HepG2 (cell line): ENCODE data around the gene PTS. TPM values are rescaled to one million over a fixed set of nuclear protein-coding genes. Genes with fewer than 3 reads are reported as not detected.

Experiments used
- AGO1 ChIP-seq: fragments of 200-400 bp; formaldehyde crosslinking; IDR thresholded peaks from 2 replicates; pipeline ENCODE4 v1.6.1; 2017; ENCODE audit warnings: mild to moderate bottlenecking, low read depth, low read length, moderate library complexity; ENCODE audit not compliant: poor library complexity, severe bottlenecking
- ARNT ChIP-seq: fragments of 450-650 bp; IDR thresholded peaks from 2 replicates; pipeline ENCODE4 v1.6.1; 2017
- BORCS8-MEF2B ChIP-seq: sonication (generic); formaldehyde crosslinking; IDR thresholded peaks from 2 replicates; pipeline ENCODE4 v1.8.0; 2022; ENCODE audit warnings: mild to moderate bottlenecking, missing genetic modification reagents
- DMAP1 ChIP-seq: IDR thresholded peaks from 2 replicates; pipeline ENCODE4 v1.6.1; 2016
- ELF3 ChIP-seq: IDR thresholded peaks from 2 replicates; pipeline ENCODE4 v1.6.1; 2016; ENCODE audit warnings: missing genetic modification reagents, missing compliant biosample characterization
- ETS1 ChIP-seq: sonication (generic); formaldehyde crosslinking; IDR thresholded peaks from 2 replicates; pipeline ENCODE4 v1.4.0; 2020; ENCODE audit warnings: missing genetic modification reagents
- FOXJ3 ChIP-seq: sonication (generic); formaldehyde crosslinking; IDR thresholded peaks from 2 replicates; pipeline ENCODE4 v1.4.0; 2020; ENCODE audit warnings: missing genetic modification reagents, mild to moderate bottlenecking, borderline replicate concordance
- JARID2 ChIP-seq: sonication (generic); formaldehyde crosslinking; IDR thresholded peaks from 2 replicates; pipeline ENCODE4 v1.8.1; 2023; ENCODE audit warnings: missing genetic modification reagents, inconsistent platforms; ENCODE audit not compliant: insufficient replicate concordance
- KLF9 ChIP-seq: IDR thresholded peaks from 2 replicates; pipeline ENCODE4 v1.6.1; 2016; ENCODE audit warnings: low read depth
- NCOA1 ChIP-seq: sonication (generic); formaldehyde crosslinking; IDR thresholded peaks from 2 replicates; pipeline ENCODE4 v1.9.0; 2021; ENCODE audit warnings: missing genetic modification reagents
- NCOA5 ChIP-seq: sonication (generic); formaldehyde crosslinking; IDR thresholded peaks from 2 replicates; pipeline ENCODE4 v1.4.0; 2020; ENCODE audit warnings: missing genetic modification reagents
- PBX3 ChIP-seq: sonication (generic); formaldehyde crosslinking; IDR thresholded peaks from 2 replicates; pipeline ENCODE4 v1.8.1; 2023; ENCODE audit warnings: missing genetic modification reagents, inconsistent platforms, borderline replicate concordance
- RBM22 ChIP-seq: fragments of 200-400 bp; formaldehyde crosslinking; optimal IDR thresholded peaks from 2 replicates; pipeline ENCODE3; 2017; ENCODE audit warnings: mild to moderate bottlenecking, low read length, moderate library complexity
- RFXANK ChIP-seq: IDR thresholded peaks from 2 replicates; pipeline ENCODE4 v1.6.1; 2016
- SALL1 ChIP-seq: sonication (generic); formaldehyde crosslinking; IDR thresholded peaks from 2 replicates; pipeline ENCODE4 v1.8.0; 2022; ENCODE audit warnings: mild to moderate bottlenecking, missing genetic modification reagents
- SIX1 ChIP-seq: sonication (generic); formaldehyde crosslinking; IDR thresholded peaks from 2 replicates; pipeline ENCODE4 v1.4.0; 2020; ENCODE audit warnings: missing genetic modification reagents, borderline replicate concordance
- ZBTB44 ChIP-seq: sonication (generic); formaldehyde crosslinking; IDR thresholded peaks from 2 replicates; pipeline ENCODE4 v1.4.0; 2020; ENCODE audit warnings: missing genetic modification reagents
- ZMAT5 ChIP-seq: sonication (generic); formaldehyde crosslinking; IDR thresholded peaks from 2 replicates; pipeline ENCODE4 v1.5.0; 2020; ENCODE audit warnings: mild to moderate bottlenecking, low read depth, missing genetic modification reagents, borderline replicate concordance
- ZNF256 ChIP-seq: sonication (generic); formaldehyde crosslinking; conservative IDR thresholded peaks from 2 replicates; pipeline ENCODE4 v1.4.0; 2020; ENCODE audit warnings: missing genetic modification reagents
- ZNF264 ChIP-seq: sonication (generic); formaldehyde crosslinking; IDR thresholded peaks from 2 replicates; pipeline ENCODE4 v1.4.0; 2020; ENCODE audit warnings: missing genetic modification reagents
- ZNF460 ChIP-seq: sonication (generic); formaldehyde crosslinking; IDR thresholded peaks from 2 replicates; pipeline ENCODE4 v1.5.1; 2020; ENCODE audit warnings: missing genetic modification reagents, mild to moderate bottlenecking, borderline replicate concordance
- ZNF570 ChIP-seq: sonication (generic); formaldehyde crosslinking; IDR thresholded peaks from 2 replicates; pipeline ENCODE4 v1.4.0; 2020; ENCODE audit warnings: mild to moderate bottlenecking, missing genetic modification reagents, borderline replicate concordance
- ZNF616 ChIP-seq: sonication (generic); formaldehyde crosslinking; IDR thresholded peaks from 2 replicates; pipeline ENCODE4 v1.5.0; 2020; ENCODE audit warnings: low read depth, mild to moderate bottlenecking, missing genetic modification reagents
- ZNF775 ChIP-seq: sonication (generic); formaldehyde crosslinking; IDR thresholded peaks from 2 replicates; pipeline ENCODE4 v1.4.0; 2020; ENCODE audit warnings: missing genetic modification reagents, mild to moderate bottlenecking, moderate library complexity, borderline replicate concordance
- polyA plus RNA-seq, 8 experiments: library from polyadenylated mRNA; depleted of rRNA in 3 of 8; stranded (reverse) in 7 of 8; unstranded in 1 of 8; fragments of >200 nt; fragmentation: Illumina TruSeq in 4 of 8; extraction: Trizol in 4 of 8; gene quantifications; 2 replicates each; pipeline versions ENCODE4 v1.2.1 to v1.2.3, GENCODE V29; 2011 to 2016; ENCODE audit warnings: low read depth in 4 of 8, missing spikeins in 1 of 8, mixed read lengths in 1 of 8; ENCODE audit not compliant: insufficient read depth in 1 of 8
- total RNA-seq, 5 experiments: library from RNA; depleted of rRNA; stranded (reverse); fragments of >200 nt; fragmentation: Illumina TruSeq; extraction: Trizol; gene quantifications; 2 replicates each; pipeline ENCODE4 v1.2.3, GENCODE V29; 2016; ENCODE audit warnings: low read depth in 1 of 5

Gene PTS
- total and polyA plus RNA-seq, 2 of the 13 experiments (the other 11 are each of a cell fraction or from before 2014, with no cell fraction given) = 33.6 to 49.3 TPM

- peak; percentile 66 for TF ChIP-seq ELF3
- TF ChIP-seq RFXANK (CRISPR knock-in tag) = no peak
- no peak for TF ChIP-seq ZNF570 (CRISPR knock-in tag)
- no peak for TF ChIP-seq NCOA5
- TF ChIP-seq FOXJ3 = no peak
- TF ChIP-seq JARID2 (CRISPR knock-in tag) = no peak
- TF ChIP-seq ZNF264 (CRISPR knock-in tag) = no peak
- 0 out of 2 replicates have a peak, but pooled peaks have one; percentile 30 for TF ChIP-seq PBX3 (CRISPR knock-in tag)
- peak; percentile 18; the same call in 1 of the 2 replicates for TF ChIP-seq ETS1 (CRISPR knock-in tag)
- no peak for TF ChIP-seq SIX1 (CRISPR knock-in tag)
- no peak for TF ChIP-seq ZMAT5 (CRISPR knock-in tag)
- 0 out of 2 replicates have a peak, but pooled peaks have one; percentile 37 for TF ChIP-seq NCOA1 (CRISPR knock-in tag)
- no peak for TF ChIP-seq ZNF460
- peak; percentile 50 for TF ChIP-seq AGO1
- TF ChIP-seq RBM22 = no peak
- no peak for TF ChIP-seq ZNF775 (CRISPR knock-in tag)
- TF ChIP-seq KLF9 = no peak
- peak; percentile 33 for TF ChIP-seq ZBTB44
- peak; percentile 16; the same call in 1 of the 2 replicates for TF ChIP-seq BORCS8-MEF2B (CRISPR knock-in tag)
- no peak for TF ChIP-seq ZNF256
- TF ChIP-seq ARNT = no peak
- peak; percentile 88; the same call in 1 of the 2 replicates for TF ChIP-seq DMAP1 (CRISPR knock-in tag)
- peak; percentile 69 for TF ChIP-seq SALL1 (CRISPR knock-in tag)
- TF ChIP-seq ZNF616 (CRISPR knock-in tag) = peak; percentile 59; the same call in 1 of the 2 replicates
Measured at GRCh38 chr11:112226062-112226830, at the start of gene PTS (continued).
